GM23338 (cell line): ENCODE results near the gene OR2S2. TPM values are rescaled to one million over a fixed set of nuclear protein-coding genes. Genes with fewer than 3 reads are reported as not detected.

Experiments used
- ATAC-seq: fragments of 200-7000 bp; cut with Tn5 transposase; 3 replicates; pipeline ENCODE4 v1.9.1; 2020
- DNase-seq: peaks from one replicate; pipeline ENCODE4 v3.0.0-alpha.2; 2015; ENCODE audit warnings: low spot score
- H2AFZ ChIP-seq: fragments of 200-600 bp; sonication (generic); 2 replicates; pipeline ENCODE4 v1.8.0; 2016; ENCODE audit warnings: antibody characterized with exemption, mild to moderate bottlenecking, moderate library complexity
- H3F3A ChIP-seq: fragments of 200-600 bp; sonication (generic); replicated peaks from 2 replicates; pipeline ENCODE4 v1.8.0; 2017; ENCODE audit warnings: antibody characterized with exemption, mixed run types, low read depth
- H3K27ac ChIP-seq: fragments of 200-600 bp; sonication (generic); 2 replicates; pipeline ENCODE4 v1.6.1; 2016; ENCODE audit warnings: low read depth
- H3K27me3 ChIP-seq: fragments of 200-600 bp; sonication (generic); 2 replicates; pipeline ENCODE4 v1.8.0; 2016; ENCODE audit warnings: mild to moderate bottlenecking, mixed run types, moderate library complexity; ENCODE audit not compliant: insufficient read depth
- H3K36me3 ChIP-seq: fragments of 200-600 bp; sonication (generic); 2 replicates; pipeline ENCODE4 v1.8.0; 2016; ENCODE audit warnings: mild to moderate bottlenecking; ENCODE audit not compliant: insufficient read depth
- H3K4me1 ChIP-seq: fragments of 200-600 bp; sonication (generic); 2 replicates; pipeline ENCODE4 v1.8.0; 2016; ENCODE audit warnings: mild to moderate bottlenecking, moderate library complexity; ENCODE audit not compliant: insufficient read depth
- H3K4me2 ChIP-seq: fragments of 200-600 bp; sonication (generic); 2 replicates; pipeline ENCODE4 v1.7.1; 2017; ENCODE audit warnings: mixed run types
- H3K4me3 ChIP-seq: fragments of 200-600 bp; sonication (generic); 2 replicates; pipeline ENCODE4 v1.6.1; 2016; ENCODE audit warnings: mixed run types
- H3K79me2 ChIP-seq: fragments of 200-600 bp; sonication (generic); replicated peaks from 2 replicates; pipeline ENCODE4 v1.8.0; 2017; ENCODE audit warnings: mild to moderate bottlenecking; ENCODE audit not compliant: insufficient read depth
- H3K9me2 ChIP-seq: fragments of 200-600 bp; sonication (generic); 2 replicates; pipeline ENCODE4 v1.8.0; 2017; ENCODE audit not compliant: insufficient read depth
- H4K20me1 ChIP-seq: fragments of 200-600 bp; sonication (generic); replicated peaks from 2 replicates; pipeline ENCODE4 v1.8.0; 2017; ENCODE audit warnings: mild to moderate bottlenecking; ENCODE audit not compliant: insufficient read depth
- H3K27ac Mint-ChIP-seq: 2 replicates; pipeline ENCODE4 v1.8.0; 2020; ENCODE audit warnings: inconsistent platforms, mild to moderate bottlenecking, moderate library complexity, mixed read lengths
- H3K27me3 Mint-ChIP-seq: 3 replicates; pipeline ENCODE4 v1.8.0; 2022; ENCODE audit warnings: low read depth, mild to moderate bottlenecking, moderate library complexity, mixed read lengths, inconsistent platforms; ENCODE audit not compliant: insufficient read depth, poor library complexity
- H3K36me3 Mint-ChIP-seq: 3 replicates; pipeline ENCODE4 v1.8.0; 2021; ENCODE audit warnings: low read depth, mild to moderate bottlenecking, inconsistent platforms, moderate library complexity, mixed read lengths
- H3K4me1 Mint-ChIP-seq: 3 replicates; pipeline ENCODE4 v1.8.0; 2020; ENCODE audit warnings: mild to moderate bottlenecking, inconsistent platforms, mixed read lengths
- H3K4me3 Mint-ChIP-seq: 3 replicates; pipeline ENCODE4 v1.8.0; 2021; ENCODE audit warnings: moderate library complexity, mild to moderate bottlenecking, inconsistent platforms, mixed read lengths
- H3K9me3 Mint-ChIP-seq: 3 replicates; pipeline ENCODE4 v1.8.0; 2020; ENCODE audit warnings: moderate library complexity, mild to moderate bottlenecking, inconsistent platforms, mixed read lengths
- CREB1 ChIP-seq: fragments of 250-450 bp; sonication (Bioruptor Pico); IDR thresholded peaks from 2 replicates; pipeline ENCODE4 v1.5.0; 2020; ENCODE audit warnings: low read depth, mild to moderate bottlenecking, moderate library complexity
- CTCF ChIP-seq, 2 experiments: fragments of 200-600 bp in 1 of 2; sonication (generic) in 1 of 2; conservative IDR thresholded peaks; 2 replicates each; pipeline versions ENCODE4 v1.5.1 to v1.6.1; 2016 to 2017; ENCODE audit warnings: antibody characterized with exemption in 2 of 2, low read depth in 2 of 2, mild to moderate bottlenecking in 2 of 2, moderate library complexity in 1 of 2
- ETS1 ChIP-seq: IDR thresholded peaks from 2 replicates; pipeline ENCODE4 v1.6.1; 2016; ENCODE audit warnings: antibody characterized with exemption
- EZH2 ChIP-seq: fragments of 200-600 bp; sonication (generic); IDR thresholded peaks from one replicate; pipeline ENCODE4 v1.8.0; 2017; ENCODE audit warnings: antibody characterized with exemption, mild to moderate bottlenecking, low read depth; ENCODE audit not compliant: unreplicated experiment
- EZH2phosphoT487 ChIP-seq: fragments of 200-600 bp; sonication (generic); IDR thresholded peaks from one replicate; pipeline ENCODE4 v1.8.1; 2018; ENCODE audit warnings: antibody characterized with exemption; ENCODE audit not compliant: unreplicated experiment
- JUNB ChIP-seq: IDR thresholded peaks from one replicate; pipeline ENCODE4 v1.6.1; 2016; ENCODE audit warnings: antibody characterized with exemption; ENCODE audit not compliant: unreplicated experiment
- NANOG ChIP-seq: IDR thresholded peaks from 2 replicates; pipeline ENCODE4 v1.6.1; 2016; ENCODE audit warnings: antibody characterized with exemption, borderline replicate concordance
- POLR2AphosphoS5 ChIP-seq: IDR thresholded peaks from 2 replicates; pipeline ENCODE4 v1.6.1; 2016; ENCODE audit warnings: antibody characterized with exemption, low read depth
- REST ChIP-seq: IDR thresholded peaks from one replicate; pipeline ENCODE4 v1.6.1; 2018; ENCODE audit warnings: antibody characterized with exemption; ENCODE audit not compliant: unreplicated experiment
- STAT1 ChIP-seq: IDR thresholded peaks from one replicate; pipeline ENCODE4 v1.6.1; 2016; ENCODE audit warnings: antibody characterized with exemption; ENCODE audit not compliant: unreplicated experiment
- ZNF331 ChIP-seq: fragments of 250-450 bp; sonication (Bioruptor Pico); IDR thresholded peaks from 2 replicates; pipeline ENCODE4 v1.5.0; 2020; ENCODE audit warnings: low read depth, mild to moderate bottlenecking, moderate library complexity
- ZNF462 ChIP-seq: fragments of 250-450 bp; sonication (Bioruptor Pico); IDR thresholded peaks from 2 replicates; pipeline ENCODE4 v1.5.0; 2020; ENCODE audit warnings: mild to moderate bottlenecking, moderate library complexity
- polyA plus RNA-seq: library from polyadenylated mRNA; unstranded; fragments of >200 nt; fragmentation: Nextera tagmentation; extraction: Ambion mirVana; gene quantifications from 2 replicates; pipeline ENCODE4 v1.2.1, GENCODE V29; 2016
- total RNA-seq: library from RNA; depleted of rRNA; stranded (reverse); fragments of >200 nt; shearing (Covaris generic); gene quantifications from 2 replicates; pipeline ENCODE4 v1.2.3, GENCODE V29; 2014

Gene OR2S2
- total and polyA plus RNA-seq, 2 experiments from 2014 or later, result not detected

GRCh38 chr9:35939679-35940250 is 18.2 kb downstream of the OR2S2 start:
- DNase-seq (no peak), ATAC-seq (no peak)
- no peaks in the 10 kb centered on the region for H3K36me3 Mint-ChIP-seq
- H3K4me3 ChIP-seq, result no peak overlapping the region
- no peaks in the 10 kb centered on the region for H3K79me2 ChIP-seq
- peaks cover 22% of the 10 kb centered on the region for H3K27me3 Mint-ChIP-seq
- no peak overlapping the region for H3K4me2 ChIP-seq
- no peak overlapping the region for H2AFZ ChIP-seq
- H3K4me1 Mint-ChIP-seq, result no peaks in the 10 kb centered on the region
- peaks cover 37% of the 10 kb centered on the region for H3K27me3 ChIP-seq
- no peaks in the 10 kb centered on the region for H3K4me1 ChIP-seq
- H3F3A ChIP-seq, result no peaks in the 10 kb centered on the region
- no peak overlapping the region for H3K4me3 Mint-ChIP-seq
- no peak overlapping the region for H3K27ac Mint-ChIP-seq
- H3K9me3 Mint-ChIP-seq, result no peaks in the 10 kb centered on the region; the same call in 2 of the 3 replicates
- no peaks in the 10 kb centered on the region for H3K9me2 ChIP-seq
- H4K20me1 ChIP-seq, result no peaks in the 10 kb centered on the region
- H3K27ac ChIP-seq, result no peak overlapping the region
- H3K36me3 ChIP-seq, result no peaks in the 10 kb centered on the region
- TF ChIP-seq POLR2AphosphoS5, result no peak
- no peak for TF ChIP-seq EZH2
- no peak for TF ChIP-seq STAT1
- no peak for TF ChIP-seq NANOG
- no peak for TF ChIP-seq REST
- TF ChIP-seq ZNF331, result no peak
- TF ChIP-seq ZNF462, result no peak
- no peak for TF ChIP-seq CREB1 (CRISPR knock-in tag)
- no peak for TF ChIP-seq JUNB
- TF ChIP-seq ETS1, result no peak
- TF ChIP-seq EZH2phosphoT487, result no peak
- TF ChIP-seq CTCF (conservative IDR thresholded peaks at IDR 0.05; ENCODE audit: low read depth in 2 of 2), result no peak
